ENCODE data around the gene HELZ. TPM values are rescaled to one million over a fixed set of nuclear protein-coding genes. Genes with fewer than 3 reads are reported as not detected.

Gene HELZ
- total and polyA plus RNA-seq, 2 donors (not counting 3 experiments of a cell fraction or from before 2014, with no cell fraction given), result 8.0 to 47.3 TPM

DNA sequence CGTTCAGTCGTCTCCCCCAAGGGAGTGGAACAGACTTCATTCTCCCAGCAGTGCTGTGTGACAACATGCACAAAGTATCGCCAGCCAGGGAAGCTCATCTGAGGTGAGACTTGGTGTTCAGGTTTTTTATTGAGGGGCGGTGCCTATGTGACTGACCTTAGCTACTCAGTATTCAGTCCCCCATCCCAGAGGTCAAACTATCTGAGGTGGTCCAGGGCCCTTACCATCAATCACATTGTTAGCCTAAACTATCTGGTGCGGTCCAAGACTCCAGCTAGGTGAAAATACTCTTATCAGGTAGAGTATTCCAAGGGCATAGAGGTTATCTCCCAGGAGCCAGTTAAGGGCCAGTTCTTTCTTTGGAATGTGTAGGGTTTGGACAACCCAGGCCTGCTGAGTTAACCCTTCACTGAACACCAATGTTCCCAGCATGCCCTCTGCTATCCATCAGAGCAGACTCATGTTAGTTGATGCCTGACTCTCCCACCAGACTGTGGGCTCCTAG, 206.1 kb downstream of the HELZ start:
- no peaks in the 10 kb centered on the region for H3K9me1 ChIP-seq (replicated peaks; ENCODE audit: control insufficient read depth, extremely low read depth, insufficient read depth, low read length)

More for the DNA sequence above, 206.1 kb downstream of the HELZ start:
- ChIA-PET POLR2A (no interaction called here), CTCF (no interaction called here)
- Histone ChIP-seq H3K27me3 (ENCODE audit: control insufficient read depth in 2 of 2, insufficient read depth in 2 of 2, low read length in 2 of 2) (no peaks in the 10 kb centered on the region), H3K9me3 (replicated peaks; ENCODE audit: control insufficient read depth, insufficient read depth, low read length) (no peaks in the 10 kb centered on the region), H3K27ac (ENCODE audit: insufficient read depth, low read depth, low read length) (no peak overlapping the region), H3K4me2 (ENCODE audit: insufficient read depth, low read length) (no peak overlapping the region), H4K20me1 (replicated peaks; ENCODE audit: control insufficient read depth, extremely low read depth, insufficient read depth, low read length) (no peaks in the 10 kb centered on the region), H3K9ac (replicated peaks; ENCODE audit: extremely low read depth, insufficient read depth, low read length) (no peak overlapping the region), H3K4me1 (ENCODE audit: control insufficient read depth, extremely low read depth, insufficient read depth, low read length) (no peaks in the 10 kb centered on the region), H3K36me3 (ENCODE audit: control insufficient read depth in 2 of 2, extremely low read depth in 1 of 2, insufficient read depth in 2 of 2, low read length in 2 of 2) (no peaks in the 10 kb centered on the region), H3K79me2 (ENCODE audit: control insufficient read depth, insufficient read depth, low read length) (no peaks in the 10 kb centered on the region), H2AFZ (ENCODE audit: low read depth, low read length) (no peak overlapping the region), H3K4me3 (replicated peaks in 1 of 3; ENCODE audit: insufficient read depth in 1 of 3, low read depth in 1 of 3, low read length in 3 of 3) (no peak overlapping the region)
- DNase-seq (ENCODE audit: low read depth, low spot score) (no peak), FAIRE-seq (no peak)
- dilution Hi-C loops (cut with MboI; ENCODE audit: extremely low pct_ligation_motif_present, low sequenced_read_pairs), result no loop called here
- TF ChIP-seq POLR2AphosphoS5 (IDR thresholded peaks at IDR 0.05; ENCODE audit: insufficient read depth, low read depth, low read length), result no peak
- no peak for TF ChIP-seq CTCF (IDR thresholded peaks at IDR 0.05; ENCODE audit: extremely low read depth in 1 of 2, insufficient read depth in 1 of 2, low read depth in 1 of 2, low read length in 2 of 2)
- TF ChIP-seq MAX (IDR thresholded peaks at IDR 0.05; ENCODE audit: insufficient read depth, insufficient read length), result no peak
- no peak for TF ChIP-seq POLR2A (IDR thresholded peaks at IDR 0.05; ENCODE audit: low read depth, low read length)
- no peak for TF ChIP-seq MYC (IDR thresholded peaks at IDR 0.05; ENCODE audit: low read depth, low read length)
- no peak for TF ChIP-seq GATA2 (IDR thresholded peaks at IDR 0.05; ENCODE audit: insufficient read depth, insufficient read length, low read depth, low read length)
- TF ChIP-seq JUN (IDR thresholded peaks at IDR 0.05; ENCODE audit: borderline replicate concordance, insufficient read depth, insufficient read length, low read depth), result no peak
- TF ChIP-seq FOS (IDR thresholded peaks at IDR 0.05; ENCODE audit: borderline replicate concordance, insufficient read depth, low read length), result no peak
- no peak for TF ChIP-seq EZH2 (IDR thresholded peaks at IDR 0.05; ENCODE audit: borderline replicate concordance, low read depth, low read length, severe bottlenecking)
- no TSS peak for BruUV-seq (replicated peaks)
- intact Hi-C loops (cut with micrococcal nuclease), result no loop called here
